ENCODE measurements around the gene MBLAC1.
A peak's percentile ranks its signal among the peaks of the same experiment; 100 is the strongest.

MBLAC1 gene

GRCh38 chr7:100157069-100157333 lies 30.2 kb downstream of the MBLAC1 start:
- H3K4me1 Mint-ChIP-seq: peaks cover 15% of the 10 kb centered on the region
- TF ChIP-seq CTCF (IDR thresholded peaks at IDR 0.05; ENCODE audit: unreplicated experiment in 3 of 3): no peak
- H3K36me3 Mint-ChIP-seq (ENCODE audit: low read depth): peaks cover 20% of the 10 kb centered on the region
- H3K9me3 Mint-ChIP-seq: no peaks in the 10 kb centered on the region
- H3K27ac Mint-ChIP-seq: peak overlapping the region; percentile 5 to 81 (median 17)
- peak overlapping the region; percentile 81 to 89 (median 89) for H3K4me3 Mint-ChIP-seq
- no peaks in the 10 kb centered on the region for H3K27me3 Mint-ChIP-seq (ENCODE audit: low read depth)

GRCh38 chr7:100157334-100158228 lies 30.8 kb downstream of the MBLAC1 start:
- peak overlapping the region; percentile 17 to 81 (median 77) for H3K27ac Mint-ChIP-seq
- H3K27me3 Mint-ChIP-seq (ENCODE audit: low read depth): no peaks in the 10 kb centered on the region
- peak overlapping the region; percentile 81 to 89 (median 89) for H3K4me3 Mint-ChIP-seq
- peaks cover 15% of the 10 kb centered on the region for H3K4me1 Mint-ChIP-seq
- H3K36me3 Mint-ChIP-seq (ENCODE audit: low read depth): peaks cover 14% of the 10 kb centered on the region
- no peaks in the 10 kb centered on the region for H3K9me3 Mint-ChIP-seq
- TF ChIP-seq CTCF (IDR thresholded peaks at IDR 0.05; ENCODE audit: unreplicated experiment in 3 of 3): peak in 1 of 3 experiments; percentile 8

- no peak for TF ChIP-seq CTCF (IDR thresholded peaks at IDR 0.05; ENCODE audit: unreplicated experiment in 3 of 3)
- Mint-ChIP-seq H3K4me1 (peaks cover 15% of the 10 kb centered on the region), H3K9me3 (no peaks in the 10 kb centered on the region), H3K4me3 (peak within 1 kb of the TSS; percentile 85 to 89 (median 89)), H3K27me3 (ENCODE audit: low read depth) (no peaks in the 10 kb centered on the region), H3K36me3 (ENCODE audit: low read depth) (peaks cover 12% of the 10 kb centered on the region), H3K27ac (peak within 1 kb of the TSS; percentile 90 to 97 (median 95))
Observed at GRCh38 chr7:100158229-100159098, 31.7 kb downstream of the MBLAC1 start, which contains the start of gene TRAPPC14. TRAPPC14 (minus strand) TSS chr7:100158723; CDS start chr7:100158499, 224 bp downstream.

- H3K9me3 Mint-ChIP-seq: no peaks in the 10 kb centered on the region
- peaks cover 15% of the 10 kb centered on the region for H3K4me1 Mint-ChIP-seq
- H3K27me3 Mint-ChIP-seq (ENCODE audit: low read depth): no peaks in the 10 kb centered on the region
- peaks cover 5% of the 10 kb centered on the region for H3K36me3 Mint-ChIP-seq (ENCODE audit: low read depth)
- H3K4me3 Mint-ChIP-seq: peak overlapping the region; percentile 85 to 88 (median 85)
- peak overlapping the region; percentile 90 to 97 (median 95) for H3K27ac Mint-ChIP-seq
- TF ChIP-seq CTCF (IDR thresholded peaks at IDR 0.05; ENCODE audit: unreplicated experiment in 3 of 3): no peak
Observed at GRCh38 chr7:100159099-100159623, 32.4 kb downstream of the MBLAC1 start.

- H3K36me3 Mint-ChIP-seq (ENCODE audit: low read depth): peaks cover 3% of the 10 kb centered on the region
- no peaks in the 10 kb centered on the region for H3K27me3 Mint-ChIP-seq (ENCODE audit: low read depth)
- H3K27ac Mint-ChIP-seq: peak overlapping the region in 2 of 3 experiments; percentile 70 to 90
- peaks cover 15% of the 10 kb centered on the region for H3K4me1 Mint-ChIP-seq
- H3K9me3 Mint-ChIP-seq: no peaks in the 10 kb centered on the region
- peak overlapping the region; percentile 85 to 88 (median 85) for H3K4me3 Mint-ChIP-seq
- TF ChIP-seq CTCF (IDR thresholded peaks at IDR 0.05; ENCODE audit: unreplicated experiment in 3 of 3): no peak
Observed at GRCh38 chr7:100160067-100160466, 33.3 kb downstream of the MBLAC1 start.

Data from nephron (organoid).